ENCODE measurements around the gene LRRC47. TPM values are rescaled to one million over a fixed set of nuclear protein-coding genes. Genes with fewer than 3 reads are reported as not detected.
"Not testable (repeated sequence)": the region's sequence is repeated elsewhere in the genome, so short reads cannot be mapped to it uniquely, and the experiment has no call there.

LRRC47 gene
- total and polyA plus RNA-seq, 2 experiments from 2014 or later: 15.1 to 41.9 TPM

DNA sequence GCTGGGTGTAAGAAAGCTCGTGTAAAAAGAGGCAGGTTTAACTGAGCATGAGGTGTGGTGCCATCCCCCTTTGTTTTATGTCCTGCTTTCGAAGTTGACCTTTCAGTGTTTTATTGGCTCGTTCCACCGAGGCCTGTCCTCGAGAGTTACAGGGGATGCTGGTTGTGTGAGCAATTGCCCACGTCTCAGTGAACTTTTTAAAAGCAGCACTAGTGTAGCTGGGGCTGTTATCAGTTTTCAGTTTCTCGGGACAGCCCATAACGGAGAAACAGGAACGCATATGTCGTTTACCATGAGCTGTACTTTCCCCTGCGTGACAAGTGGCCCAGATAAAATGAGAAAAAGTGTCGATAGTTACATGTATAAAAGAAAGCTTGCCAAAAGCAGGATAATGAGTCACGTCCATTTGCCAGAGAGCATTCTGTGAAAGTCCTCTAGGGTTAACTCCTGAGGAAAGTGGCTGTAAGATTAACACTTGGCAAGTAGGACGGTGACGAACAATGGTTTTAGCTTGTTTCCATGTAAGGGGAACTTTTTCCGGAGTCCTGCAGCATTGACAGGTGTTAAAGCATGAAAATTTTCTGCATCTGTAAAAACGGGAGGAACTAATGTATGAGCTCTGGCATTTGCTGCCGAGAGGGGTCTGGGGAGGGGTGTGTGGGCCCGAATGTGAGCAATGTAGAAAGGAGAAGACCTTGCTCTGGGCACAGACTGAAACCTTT lies 7.8 kb upstream of the LRRC47 start:
- Histone ChIP-seq H3K4me2 (ENCODE audit: unreplicated experiment) (no peak overlapping the region), H3K9ac (no peak overlapping the region), H3F3A (ENCODE audit: insufficient read depth) (no peaks in the 10 kb centered on the region), H3K4me1 (ENCODE audit: insufficient read depth) (no peaks in the 10 kb centered on the region), H3K27me3 (replicated peaks; ENCODE audit: insufficient read depth) (0 out of 2 replicates have a peak, but pooled peaks cover 5% of the 10 kb centered on the region), H3K27ac (no peak overlapping the region), H3K9me2 (ENCODE audit: insufficient read depth) (no peaks in the 10 kb centered on the region), H3K9me3 (ENCODE audit: low read depth) (no peaks in the 10 kb centered on the region), H3K36me3 (ENCODE audit: low read depth) (no peaks in the 10 kb centered on the region), H3K4me3 (no peak overlapping the region), H2AFZ (no peak overlapping the region; the same call in 1 of the 2 replicates), H3K79me2 (ENCODE audit: insufficient read depth) (no peaks in the 10 kb centered on the region), H4K20me1 (ENCODE audit: insufficient read depth) (no peaks in the 10 kb centered on the region)
- TF ChIP-seq EZH2phosphoT487 (IDR thresholded peaks at IDR 0.05; ENCODE audit: insufficient read depth, low read depth) (no peak), EZH2 (IDR thresholded peaks at IDR 0.05; ENCODE audit: insufficient read depth, poor library complexity, severe bottlenecking) (no peak)
- WGBS, 2 experiments (ENCODE audit: low coverage in 1 of 2, low lambda C conversion rate in 2 of 2, missing lambda C conversion rate in 2 of 2): 35 to 42% methylated on average over 19 of the region's 19 CpGs
- in situ Hi-C loops (cut with MboI): no loop called here
- peak; percentile 46 for DNase-seq

DNA sequence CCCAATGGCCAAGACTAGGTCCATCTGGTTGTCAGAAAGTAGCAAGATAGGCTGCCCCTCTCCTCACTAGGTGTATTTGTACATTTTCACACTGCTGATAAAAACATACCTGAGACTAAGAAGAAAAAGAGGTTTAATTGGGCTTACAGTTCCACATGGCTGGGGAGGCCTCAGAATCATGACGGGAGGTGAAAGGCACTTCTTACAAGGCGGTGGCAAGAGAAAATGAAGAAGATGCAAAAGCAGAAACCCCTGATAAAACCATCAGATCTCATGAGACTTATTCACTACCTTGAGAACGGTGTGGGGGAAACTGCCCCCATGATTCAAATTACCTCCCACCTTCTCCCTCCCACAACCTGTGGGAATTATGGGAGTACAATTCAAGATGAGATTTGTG lies 4.5 kb upstream of the LRRC47 start:
- in situ Hi-C loops (cut with MboI); H3K4me1 ChIP-seq (ENCODE audit: insufficient read depth); H3K4me2 ChIP-seq (ENCODE audit: unreplicated experiment); H3K9me3 ChIP-seq (ENCODE audit: low read depth); H3K27me3 ChIP-seq (replicated peaks; ENCODE audit: insufficient read depth); H4K20me1 ChIP-seq (ENCODE audit: insufficient read depth); H2AFZ ChIP-seq; H3K27ac ChIP-seq; H3K9me2 ChIP-seq (ENCODE audit: insufficient read depth); DNase-seq; H3F3A ChIP-seq (ENCODE audit: insufficient read depth); H3K79me2 ChIP-seq (ENCODE audit: insufficient read depth); H3K9ac ChIP-seq; H3K36me3 ChIP-seq (ENCODE audit: low read depth); H3K4me3 ChIP-seq: not testable (repeated sequence)
- 35 to 38% methylated on average over 3 of the region's 3 CpGs for WGBS, 2 experiments (ENCODE audit: low coverage in 1 of 2, low lambda C conversion rate in 2 of 2, missing lambda C conversion rate in 2 of 2)

DNA sequence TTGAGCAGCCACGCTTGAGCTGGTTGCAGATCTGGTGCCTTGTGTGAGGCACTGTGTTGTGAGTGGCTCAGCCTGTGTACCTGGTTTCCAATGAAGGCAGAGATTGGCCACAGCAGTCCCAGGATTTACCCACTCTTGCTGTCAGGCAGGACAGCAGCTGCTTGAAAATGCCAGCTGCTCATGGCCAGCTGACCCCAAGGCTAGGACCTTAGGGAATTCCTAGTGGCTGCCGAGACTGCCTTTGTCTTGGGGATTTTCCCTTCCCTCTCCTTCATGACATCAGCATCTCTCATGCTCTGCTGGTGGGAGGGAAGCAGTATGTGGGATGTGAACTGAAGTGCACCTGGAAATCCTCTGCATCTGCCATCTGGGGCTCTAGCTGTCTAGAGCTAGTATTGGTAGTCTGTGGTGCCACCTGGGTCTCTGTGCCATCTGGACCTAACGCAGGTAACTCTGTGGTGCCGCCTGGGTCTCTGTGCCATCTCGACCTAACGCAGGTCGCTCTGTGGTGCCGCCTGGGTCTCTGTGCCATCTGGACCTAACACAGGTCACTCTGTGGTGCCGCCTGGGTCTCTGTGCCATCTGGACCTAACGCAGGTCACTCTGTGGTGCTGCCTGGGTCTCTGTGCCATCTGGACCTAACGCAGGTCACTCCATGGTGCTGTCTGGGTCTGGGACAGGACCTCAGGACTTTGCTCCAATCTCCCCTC lies 3.8 kb upstream of the LRRC47 start:
- Histone ChIP-seq H3K9me2 (ENCODE audit: insufficient read depth) (no peaks in the 10 kb centered on the region), H3K9ac (no peak overlapping the region), H3K27ac (no peak overlapping the region), H2AFZ (no peak overlapping the region), H3K4me1 (ENCODE audit: insufficient read depth) (peaks cover 3% of the 10 kb centered on the region), H4K20me1 (ENCODE audit: insufficient read depth) (no peaks in the 10 kb centered on the region), H3K4me2 (ENCODE audit: unreplicated experiment) (no peak overlapping the region), H3K9me3 (ENCODE audit: low read depth) (no peaks in the 10 kb centered on the region), H3K4me3 (no peak overlapping the region), H3K36me3 (ENCODE audit: low read depth) (no peaks in the 10 kb centered on the region), H3K27me3 (replicated peaks; ENCODE audit: insufficient read depth) (0 out of 2 replicates have a peak, but pooled peaks cover 5% of the 10 kb centered on the region), H3K79me2 (ENCODE audit: insufficient read depth) (peaks cover 11% of the 10 kb centered on the region), H3F3A (ENCODE audit: insufficient read depth) (no peaks in the 10 kb centered on the region)
- in situ Hi-C loops (cut with MboI): no loop called here
- 71 to 74% methylated on average over 11 of the region's 11 CpGs for WGBS, 2 experiments (ENCODE audit: low coverage in 1 of 2, low lambda C conversion rate in 2 of 2, missing lambda C conversion rate in 2 of 2)
- DNase-seq: no peak
- no peak for TF ChIP-seq EZH2 (IDR thresholded peaks at IDR 0.05; ENCODE audit: insufficient read depth, poor library complexity, severe bottlenecking)
- no peak for TF ChIP-seq EZH2phosphoT487 (IDR thresholded peaks at IDR 0.05; ENCODE audit: insufficient read depth, low read depth)

DNA sequence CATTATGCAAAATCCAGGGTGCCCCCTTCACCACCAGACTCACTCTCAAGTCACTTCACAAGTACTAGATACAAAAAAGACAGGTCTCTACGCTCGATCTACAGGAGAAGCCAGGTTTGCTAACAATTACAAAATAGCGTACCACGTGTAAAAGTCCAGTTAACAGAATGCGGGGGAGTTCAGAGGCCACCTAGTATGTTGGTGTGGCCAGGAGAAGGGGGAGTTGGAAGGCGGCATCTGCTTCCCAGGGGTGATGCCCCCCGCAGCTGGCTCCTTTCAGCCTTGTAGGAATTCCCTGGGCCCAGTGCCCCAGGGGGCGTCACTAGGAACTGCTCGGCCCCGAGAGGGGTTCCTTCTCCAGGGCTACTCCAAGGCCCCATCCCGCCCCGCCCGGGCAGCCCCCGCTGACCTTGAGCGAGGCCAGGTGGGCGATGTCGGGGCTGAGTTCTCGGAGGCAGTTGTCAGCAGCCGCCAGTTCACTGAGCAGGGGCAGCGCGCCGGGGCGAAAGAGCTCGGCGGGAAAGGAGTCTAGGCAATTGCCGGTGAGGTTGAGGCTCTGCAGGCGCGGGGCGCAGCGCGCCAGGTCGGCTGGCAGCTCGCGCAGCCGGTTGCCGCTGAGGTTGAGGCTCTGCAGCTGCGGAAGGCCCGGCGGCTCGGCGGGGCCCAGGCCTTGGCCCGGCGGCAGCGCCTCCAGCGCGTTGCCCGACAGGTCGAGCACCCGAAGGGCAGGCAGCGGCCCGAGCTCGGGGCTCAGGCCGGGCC lies 664 bp downstream of the LRRC47 start:
- no peaks in the 10 kb centered on the region for H3K27me3 ChIP-seq (replicated peaks; ENCODE audit: insufficient read depth)
- no peaks in the 10 kb centered on the region for H3K9me2 ChIP-seq (ENCODE audit: insufficient read depth)
- TF ChIP-seq EZH2phosphoT487 (IDR thresholded peaks at IDR 0.05; ENCODE audit: insufficient read depth, low read depth) (no peak), EZH2 (IDR thresholded peaks at IDR 0.05; ENCODE audit: insufficient read depth, poor library complexity, severe bottlenecking) (no peak)
- DNase-seq: peak; percentile 33
- H3K9me3 ChIP-seq (ENCODE audit: low read depth): no peaks in the 10 kb centered on the region
- H3K27ac ChIP-seq: peak overlapping the region; percentile 58
- H3K36me3 ChIP-seq (ENCODE audit: low read depth): no peaks in the 10 kb centered on the region
- peaks cover 24% of the 10 kb centered on the region for H3K4me1 ChIP-seq (ENCODE audit: insufficient read depth)
- H2AFZ ChIP-seq: peak overlapping the region; percentile 99
- no peaks in the 10 kb centered on the region; the same call in 1 of the 2 replicates for H4K20me1 ChIP-seq (ENCODE audit: insufficient read depth)
- in situ Hi-C loops (cut with MboI): no loop called here
- H3K4me3 ChIP-seq: peak overlapping the region; percentile 91
- H3K9ac ChIP-seq: peak overlapping the region; percentile 85
- H3K79me2 ChIP-seq (ENCODE audit: insufficient read depth): peaks cover 56% of the 10 kb centered on the region
- H3F3A ChIP-seq (ENCODE audit: insufficient read depth): no peaks in the 10 kb centered on the region
- 3 to 4% methylated on average over 32 to 53 of the region's 53 CpGs for WGBS, 2 experiments (ENCODE audit: low coverage in 1 of 2, low lambda C conversion rate in 2 of 2, missing lambda C conversion rate in 2 of 2)
- peak overlapping the region; percentile 85 for H3K4me2 ChIP-seq (ENCODE audit: unreplicated experiment)
